T1000 (cell line): ENCODE results near the gene PAPSS1.
"Not testable (repeated sequence)": the region's sequence is repeated elsewhere in the genome, so short reads cannot be mapped to it uniquely, and the experiment has no call there.

ENCODE experiments used
- DNase-seq: peaks from one replicate; lab custom pipeline; 2025; ENCODE audit warnings: mixed read lengths; lab: John Stamatoyannopoulos, UW

The PAPSS1 gene

DNA sequence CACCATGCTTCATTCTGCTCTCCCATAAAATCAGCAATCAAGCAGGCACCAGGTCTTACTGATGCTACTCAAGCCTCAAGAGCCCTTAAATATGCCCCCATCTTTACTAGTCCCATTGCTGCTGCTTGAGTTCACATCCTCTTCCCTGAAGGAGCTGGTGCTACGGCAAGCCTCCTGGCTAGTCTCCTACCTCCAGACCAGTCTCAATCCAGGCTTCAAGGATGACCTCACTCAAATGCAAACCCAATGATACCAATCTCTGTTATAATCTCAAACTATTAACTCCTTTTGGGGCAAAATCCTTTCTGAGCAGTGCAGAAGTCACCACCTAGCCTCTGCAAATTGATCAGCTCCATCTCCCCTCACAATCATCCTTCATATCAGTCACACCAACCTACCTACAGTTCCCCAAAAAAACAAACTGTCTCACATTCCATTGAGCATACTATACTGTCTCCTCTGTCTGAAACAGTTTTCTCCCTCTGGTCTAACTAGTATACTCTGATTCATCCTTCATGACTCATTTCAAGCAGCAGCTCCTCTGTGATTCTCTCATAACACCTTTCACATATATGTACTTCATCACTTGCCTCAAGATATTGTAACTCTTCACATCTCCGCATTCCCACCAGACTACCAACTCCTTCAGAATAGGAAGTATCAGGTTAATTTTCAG, 30.0 kb downstream of the PAPSS1 start:
- no peak for DNase-seq

DNA sequence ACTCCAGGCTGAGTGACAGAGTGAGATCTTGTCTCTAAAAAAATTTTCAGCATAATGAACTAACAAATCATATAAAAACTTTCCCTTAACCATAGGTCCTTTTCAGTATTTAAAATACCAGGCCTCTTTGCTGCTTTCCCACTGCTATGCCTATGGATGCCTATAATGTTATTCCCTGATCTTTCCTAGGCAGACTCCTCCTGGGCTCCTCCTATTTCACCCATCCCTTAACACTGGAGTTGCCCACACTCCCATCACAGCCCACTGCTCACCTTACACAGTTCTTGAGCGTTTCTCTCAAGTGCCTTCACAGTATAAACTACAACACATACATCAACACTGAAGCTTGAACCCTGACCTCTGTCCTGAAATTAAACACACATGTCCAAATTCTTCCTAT, 31.6 kb downstream of the PAPSS1 start:
- DNase-seq, result no peak

DNA sequence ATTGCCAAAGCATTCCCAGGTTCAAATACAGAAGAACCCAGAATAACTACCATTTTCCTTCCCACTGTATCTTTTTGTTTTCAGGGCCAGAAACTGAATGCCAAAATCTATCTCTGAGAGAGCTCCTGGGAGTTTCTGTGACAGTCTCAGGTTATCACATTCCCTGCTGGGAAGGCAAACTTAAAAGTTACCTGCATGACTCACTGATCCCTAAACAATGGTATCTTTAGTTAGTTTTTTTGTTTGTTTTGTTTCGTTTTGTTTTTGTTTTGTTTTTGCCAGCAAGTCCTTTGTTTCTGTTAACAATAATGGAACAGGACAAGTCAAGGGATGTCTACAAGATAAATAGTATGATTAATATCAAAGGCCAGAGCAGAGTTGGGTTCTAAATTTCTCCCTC, 34.3 kb downstream of the PAPSS1 start:
- DNase-seq, result no peak

DNA sequence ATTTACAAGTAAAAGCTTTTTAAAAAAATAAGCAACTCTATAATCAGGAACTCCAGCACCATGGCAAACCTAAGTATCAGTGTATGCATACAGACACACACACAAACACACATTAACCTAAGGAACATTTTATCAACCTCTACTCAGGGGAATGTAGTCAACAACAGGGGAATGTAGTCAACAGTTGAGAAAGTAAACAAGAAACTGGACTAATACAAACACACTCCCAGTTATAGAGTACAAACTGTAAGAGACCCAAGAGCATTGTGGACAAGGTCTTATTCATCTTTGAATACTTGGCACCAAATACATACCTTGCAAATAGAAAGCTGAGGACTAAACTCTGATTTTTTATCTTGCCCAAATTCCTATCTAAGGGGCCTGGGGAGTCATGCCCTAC, 36.2 kb downstream of the PAPSS1 start:
- no peak for DNase-seq

DNA sequence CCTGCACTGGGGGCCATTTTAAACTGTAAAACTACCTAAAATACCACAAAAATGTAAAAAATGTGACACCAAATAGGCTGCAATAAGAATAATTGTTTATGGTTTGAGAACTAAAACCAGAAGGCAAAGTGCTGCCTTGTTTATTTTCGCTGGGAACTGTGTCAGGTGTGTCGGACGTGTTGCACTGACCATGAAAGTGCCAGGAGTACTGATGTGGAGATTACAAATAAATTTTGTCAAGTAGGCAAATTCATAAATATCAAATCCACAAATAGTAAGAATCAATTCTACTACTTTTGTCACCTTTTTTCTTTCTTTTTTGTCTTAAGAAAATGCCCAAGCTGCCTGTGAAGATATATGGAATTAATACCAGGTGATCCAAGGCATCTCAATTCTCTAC, 37.7 kb downstream of the PAPSS1 start:
- DNase-seq, result no peak

DNA sequence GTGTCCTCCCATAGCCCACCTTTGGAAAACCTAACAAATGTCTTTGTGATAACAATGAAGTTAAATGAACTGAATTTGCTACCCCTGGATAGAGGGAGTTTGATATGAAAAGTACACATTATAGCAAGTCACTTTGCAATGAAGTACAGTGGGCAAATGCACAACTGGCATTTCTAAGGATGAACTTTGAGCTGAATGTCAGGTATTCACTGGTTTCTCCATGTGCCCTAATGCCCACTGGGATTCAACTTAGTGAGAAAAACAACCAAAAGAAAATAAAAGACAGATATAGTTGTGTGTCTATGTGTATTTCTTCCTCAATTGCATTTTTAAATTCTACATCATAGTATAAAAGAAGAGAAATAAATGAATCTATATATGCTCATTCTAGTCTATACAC, 51.0 kb downstream of the PAPSS1 start:
- no peak for DNase-seq

DNA sequence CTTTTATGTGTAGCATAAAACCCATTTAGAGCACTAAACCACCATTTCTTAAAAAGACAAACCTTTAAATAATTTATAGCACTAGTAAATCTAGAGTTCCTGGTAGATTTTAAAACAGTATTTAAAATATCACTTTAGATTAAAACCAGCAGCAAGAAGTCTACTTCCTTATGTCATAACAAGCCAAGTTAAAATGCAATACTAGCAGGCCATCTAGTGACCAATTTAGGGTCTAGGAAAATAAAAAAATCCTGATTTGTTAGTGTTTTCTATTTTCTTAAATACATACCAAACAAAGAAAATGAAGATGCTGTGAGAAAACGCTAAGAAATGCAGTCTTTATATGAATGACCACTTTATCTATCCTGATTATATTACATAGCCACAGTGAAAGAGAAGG, 53.9 kb downstream of the PAPSS1 start:
- no peak for DNase-seq

DNA sequence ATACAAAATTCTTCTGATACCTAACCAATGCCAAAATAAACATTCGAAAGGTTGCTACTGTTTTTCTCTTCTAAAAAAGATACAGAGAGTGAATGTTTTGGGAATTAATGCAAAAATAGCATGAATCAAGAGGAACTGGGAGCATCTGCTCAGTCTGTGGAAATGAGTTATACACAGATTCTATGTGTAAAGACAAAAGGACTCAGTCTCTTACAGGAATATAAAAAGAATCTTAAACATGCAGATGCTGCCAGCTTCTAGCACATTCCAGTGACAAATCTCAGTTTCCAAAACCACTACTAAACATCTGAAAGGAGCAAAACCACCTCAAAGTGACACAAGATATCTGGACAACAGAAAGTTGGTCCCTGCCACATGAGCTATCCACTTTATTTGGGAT, 55.0 kb downstream of the PAPSS1 start:
- DNase-seq, result no peak

DNA sequence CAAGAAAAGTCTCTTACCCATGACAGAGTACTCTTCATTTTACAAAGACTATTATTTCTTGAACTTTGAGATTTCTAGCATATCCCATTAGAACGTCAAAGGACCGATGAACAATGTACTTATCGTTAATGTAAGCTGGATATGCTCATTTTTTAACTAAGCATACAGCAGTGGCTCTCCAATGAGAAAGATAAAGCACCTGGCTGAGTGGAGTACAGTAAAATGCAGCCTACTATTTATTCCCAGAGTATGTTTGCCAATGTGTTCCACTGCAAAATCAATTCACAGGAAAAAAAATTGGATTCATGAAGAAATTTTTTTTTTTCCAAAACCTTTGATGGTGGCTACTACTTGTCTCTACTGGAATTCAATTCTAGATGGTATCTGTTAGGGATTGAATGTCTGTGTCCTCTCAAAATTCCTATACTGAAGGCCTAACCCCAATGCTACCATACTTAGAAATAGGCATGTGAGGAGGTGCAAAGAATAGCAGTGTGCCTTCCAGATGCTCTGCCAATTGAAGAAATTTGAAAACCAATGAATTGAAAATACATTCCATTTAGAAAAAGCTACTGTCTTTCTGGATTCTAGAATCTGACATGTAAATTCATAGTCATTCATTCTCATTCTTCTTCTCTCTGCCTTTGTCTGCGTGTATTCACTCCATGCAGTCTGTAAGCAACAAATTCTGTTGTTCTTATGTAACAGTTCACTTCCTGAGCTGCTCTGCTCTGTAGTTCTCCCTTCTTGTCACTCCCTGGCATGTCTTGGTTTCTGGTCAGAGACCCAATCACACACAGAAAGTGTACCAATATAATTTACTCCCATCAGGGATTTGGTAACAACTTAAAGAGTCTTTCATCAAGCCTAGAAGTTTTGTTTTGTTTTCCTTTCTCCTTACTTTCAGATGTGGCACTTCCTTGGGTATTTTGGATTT, 61.4 kb downstream of the PAPSS1 start:
- no peak for DNase-seq

DNA sequence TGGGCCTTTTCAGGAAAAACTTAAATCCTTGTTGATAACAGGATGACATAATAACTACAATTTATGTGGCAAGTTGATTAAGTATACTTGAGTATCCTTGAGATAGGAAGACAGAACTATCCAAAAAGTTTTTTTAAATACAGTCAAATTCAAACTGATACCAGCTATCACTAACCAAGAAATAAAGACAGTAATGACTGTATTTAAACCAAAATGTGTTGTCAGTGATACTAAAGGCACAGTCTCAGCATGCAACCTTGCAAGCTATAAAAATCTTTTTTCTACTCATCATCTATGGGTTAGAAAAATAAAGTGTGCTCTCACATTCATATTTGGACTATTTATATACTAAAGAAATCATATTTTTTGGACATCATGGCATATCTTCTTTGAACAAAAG, 64.7 kb downstream of the PAPSS1 start:
- DNase-seq, result no peak

DNA sequence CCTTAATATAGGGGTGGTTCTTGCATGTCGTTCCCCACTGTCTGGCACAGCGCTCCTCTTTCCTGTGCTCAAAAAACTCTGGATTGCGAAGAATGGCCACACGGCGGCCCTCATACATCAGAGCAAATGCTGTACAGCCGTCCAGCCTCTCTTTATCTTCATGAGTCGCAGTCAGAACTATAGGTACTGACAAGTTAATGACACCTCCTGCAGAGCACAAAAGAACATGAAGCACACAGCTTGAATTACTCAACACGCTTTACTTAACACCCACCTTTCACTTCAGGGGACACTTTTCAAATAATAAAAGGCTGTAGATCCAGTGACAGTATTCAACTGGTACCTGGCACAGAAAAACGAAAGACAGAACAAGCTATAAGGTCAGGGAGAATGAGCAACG, 65.3 kb downstream of the PAPSS1 start:
- no peak for DNase-seq

DNA sequence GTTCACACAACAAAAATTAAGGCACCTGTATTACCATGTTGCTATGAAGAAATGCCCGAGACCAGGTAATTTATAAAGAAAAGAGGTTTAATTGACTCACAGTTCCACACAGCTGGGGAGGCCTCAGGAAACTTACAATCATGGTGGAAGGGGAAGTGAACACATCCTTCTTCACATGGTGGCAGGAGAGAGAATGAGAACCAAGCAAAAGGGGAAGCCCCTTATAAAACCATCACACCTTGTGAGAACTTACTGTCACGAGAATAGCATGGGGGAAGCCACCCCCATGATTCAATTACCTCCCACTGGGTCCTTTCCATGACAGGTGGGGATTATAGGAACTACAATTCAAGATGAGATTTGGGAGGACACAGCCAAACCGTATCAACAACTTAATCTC, 68.6 kb downstream of the PAPSS1 start:
- DNase-seq, result not testable (repeated sequence)

DNA sequence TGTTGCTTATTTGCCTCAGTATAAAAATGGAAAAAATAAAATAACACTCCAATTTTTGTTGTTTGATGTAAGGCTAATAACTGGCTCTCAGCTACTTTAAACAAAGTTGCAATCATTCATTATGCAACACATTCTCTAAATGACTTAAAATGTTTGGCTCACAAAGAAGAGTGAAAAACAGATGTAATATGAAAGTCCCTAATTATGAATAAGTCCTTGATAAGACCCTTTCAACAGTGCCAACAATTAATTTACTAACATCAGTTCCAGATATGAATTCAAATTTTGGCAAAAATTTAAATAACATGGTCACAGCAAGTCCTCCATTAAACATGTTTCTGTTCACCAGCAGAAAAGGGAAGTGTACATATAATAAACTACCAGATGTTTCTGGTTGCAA, 69.8 kb downstream of the PAPSS1 start:
- DNase-seq, result no peak

DNA sequence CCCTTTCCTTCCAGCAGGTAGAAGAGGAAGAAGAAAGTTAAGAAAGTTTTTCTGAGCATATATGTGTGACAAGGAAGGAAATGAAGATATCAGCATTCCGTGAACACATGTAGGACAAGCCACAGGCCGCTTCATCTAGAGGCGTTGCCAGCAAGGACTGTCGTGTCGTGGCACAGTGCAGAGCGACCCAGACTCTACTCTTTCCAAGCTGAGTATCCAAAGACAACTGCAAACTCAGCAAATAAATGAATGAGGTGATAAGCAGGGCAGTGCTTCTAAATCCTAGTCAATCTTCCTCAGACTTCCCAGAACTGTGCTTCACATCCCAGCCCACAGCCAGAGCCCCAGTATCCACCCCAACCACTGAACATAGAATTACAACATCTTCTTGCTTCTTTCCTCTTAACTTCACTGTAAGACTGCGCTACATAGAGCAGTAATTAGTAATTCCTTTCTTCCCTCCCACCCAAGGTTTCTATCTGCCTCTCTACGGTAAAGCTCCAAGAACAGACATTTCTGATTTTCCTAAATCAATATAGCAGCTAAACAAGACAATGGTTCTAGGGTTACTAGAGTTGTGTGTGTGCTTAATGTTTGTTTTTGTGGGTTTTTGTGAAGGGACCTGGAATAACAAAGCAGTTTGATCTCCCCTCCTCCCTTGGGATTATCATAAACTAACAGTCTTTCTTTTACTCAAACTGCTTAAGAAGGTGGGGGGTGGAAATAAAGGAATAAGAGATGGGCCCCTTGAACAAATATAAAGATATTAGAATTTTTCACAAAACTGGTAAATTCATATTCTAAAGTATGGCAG, 71.6 kb downstream of the PAPSS1 start:
- no peak for DNase-seq

DNA sequence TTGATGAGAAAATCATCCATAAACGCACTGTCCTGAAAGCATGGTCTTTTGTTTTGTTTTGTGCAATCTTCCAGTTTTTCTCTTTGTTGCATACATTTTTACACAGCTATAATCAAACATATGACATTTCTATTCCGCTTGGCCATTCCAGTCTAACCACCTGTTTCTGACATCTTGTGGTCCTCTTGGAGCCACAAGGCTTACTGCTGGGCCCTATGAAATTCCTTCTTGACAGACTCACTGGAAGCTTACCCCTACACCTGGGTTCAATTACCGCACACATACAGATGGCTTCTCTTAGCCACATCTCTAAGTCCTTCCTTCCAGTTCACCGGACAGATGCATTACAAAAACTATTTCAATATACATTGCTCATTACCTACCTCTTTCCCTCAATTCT, 72.4 kb downstream of the PAPSS1 start:
- no peak for DNase-seq

DNA sequence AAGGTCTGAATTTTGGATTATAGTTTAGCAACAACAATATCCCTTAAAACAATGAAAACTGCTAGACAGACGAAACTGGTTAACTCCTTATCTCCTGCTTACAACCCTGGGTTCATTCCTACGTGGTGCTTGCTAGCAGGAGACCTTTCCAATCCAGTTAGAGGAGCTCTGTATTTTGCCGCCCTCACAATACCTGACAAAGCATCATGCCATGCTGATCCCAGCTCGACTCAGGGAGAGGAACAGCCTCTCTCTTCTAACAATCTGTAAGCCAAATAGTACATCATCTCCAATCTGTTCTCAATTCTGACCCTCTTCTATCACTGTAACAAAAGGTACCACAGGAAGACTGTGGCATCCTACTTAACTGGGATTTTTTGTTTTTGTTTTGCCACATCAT, 74.4 kb downstream of the PAPSS1 start:
- DNase-seq, result no peak

DNA sequence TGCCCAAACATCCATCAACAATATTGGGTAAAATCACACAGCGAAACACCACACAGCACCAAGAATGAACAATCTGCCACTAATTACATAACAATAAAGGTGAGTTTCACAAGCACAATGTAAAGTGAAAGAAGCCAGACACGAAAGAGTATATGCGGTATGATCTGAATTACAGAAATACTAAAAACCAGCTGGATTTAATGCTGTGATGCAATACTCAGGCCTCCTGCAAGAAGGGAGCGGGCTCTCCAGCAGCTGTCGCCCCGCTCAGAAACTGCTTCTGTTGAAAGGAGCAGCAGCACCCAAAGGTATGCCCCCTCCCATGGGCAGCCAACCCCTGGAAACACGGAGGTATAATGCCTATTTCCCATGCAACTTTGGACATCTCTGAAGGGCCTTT, 77.0 kb downstream of the PAPSS1 start:
- DNase-seq, result no peak

DNA sequence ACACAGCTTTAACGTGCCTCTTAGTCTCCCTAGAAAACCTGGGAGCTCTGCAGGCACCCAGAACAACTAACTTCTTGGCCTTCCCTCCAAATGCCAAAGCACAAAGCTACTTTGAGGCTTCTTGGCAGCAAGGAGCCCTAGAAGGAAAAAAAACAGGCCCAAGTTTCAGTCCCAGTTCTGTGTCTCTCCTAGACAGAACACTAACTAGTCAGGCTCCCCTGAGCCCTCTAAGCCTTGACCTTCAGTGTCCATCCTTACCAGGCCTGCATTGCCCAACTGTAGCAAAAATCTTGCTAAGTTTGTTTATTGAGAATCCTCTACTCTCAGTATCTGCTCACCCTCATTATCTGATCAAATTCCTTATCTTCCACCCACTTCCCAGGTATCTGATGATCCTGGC, 79.2 kb downstream of the PAPSS1 start:
- DNase-seq, result no peak

DNA sequence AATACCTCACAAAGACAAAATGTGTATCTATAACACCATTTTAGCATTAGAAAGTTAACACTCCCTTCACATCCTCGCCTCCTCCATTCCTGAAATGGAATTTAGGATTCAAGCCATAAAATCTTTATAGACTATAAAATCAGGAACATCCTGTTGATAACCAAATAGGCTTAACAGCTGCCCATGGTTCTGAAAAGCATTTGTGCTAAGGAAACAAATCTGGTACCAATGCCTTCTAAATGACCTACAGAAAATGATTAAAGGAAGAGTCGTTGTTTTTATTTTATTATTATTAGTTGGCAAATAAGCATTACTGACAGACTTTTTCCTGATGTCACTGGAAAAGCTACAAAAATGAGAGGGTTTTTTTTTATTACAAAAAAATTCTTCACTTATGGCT, 79.8 kb downstream of the PAPSS1 start:
- no peak for DNase-seq

DNA sequence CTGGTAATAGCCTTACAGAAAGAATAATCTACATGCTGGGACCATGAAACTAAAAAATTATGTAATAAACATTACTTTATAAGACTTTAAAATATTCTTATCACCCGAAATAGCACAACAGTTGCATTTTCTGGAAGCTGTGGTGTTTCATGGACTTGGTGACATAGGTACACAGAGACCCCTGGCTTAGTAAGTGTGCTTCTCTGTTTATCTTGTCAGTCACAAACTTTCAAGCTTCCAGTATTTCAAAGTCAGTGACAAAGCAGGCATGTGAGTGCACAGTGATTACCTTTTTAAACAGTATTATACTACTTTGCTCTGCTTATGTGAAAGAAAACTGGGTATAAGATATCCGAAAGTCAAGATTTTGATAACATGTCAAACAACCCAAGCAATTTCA, 84.3 kb downstream of the PAPSS1 start:
- DNase-seq, result no peak

DNA sequence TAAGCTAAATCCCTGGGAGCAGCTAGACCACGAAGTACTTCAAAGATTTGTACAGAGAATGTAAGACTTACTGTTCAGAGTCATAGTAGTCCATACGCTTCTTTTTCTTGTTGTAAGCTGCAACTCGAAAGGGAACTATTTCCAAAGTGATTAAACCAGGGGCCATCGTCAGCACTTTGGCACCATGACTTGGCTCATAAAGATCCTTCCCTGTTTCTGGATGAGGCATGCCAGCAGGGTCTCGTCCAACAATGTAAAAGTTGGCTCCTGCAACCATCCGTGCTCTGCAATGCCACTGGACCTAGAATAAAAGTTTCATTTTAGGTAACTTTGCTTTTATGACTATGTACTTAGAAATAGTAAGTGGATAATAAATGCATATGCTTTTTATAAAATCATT, 88.5 kb downstream of the PAPSS1 start:
- no peak for DNase-seq

DNA sequence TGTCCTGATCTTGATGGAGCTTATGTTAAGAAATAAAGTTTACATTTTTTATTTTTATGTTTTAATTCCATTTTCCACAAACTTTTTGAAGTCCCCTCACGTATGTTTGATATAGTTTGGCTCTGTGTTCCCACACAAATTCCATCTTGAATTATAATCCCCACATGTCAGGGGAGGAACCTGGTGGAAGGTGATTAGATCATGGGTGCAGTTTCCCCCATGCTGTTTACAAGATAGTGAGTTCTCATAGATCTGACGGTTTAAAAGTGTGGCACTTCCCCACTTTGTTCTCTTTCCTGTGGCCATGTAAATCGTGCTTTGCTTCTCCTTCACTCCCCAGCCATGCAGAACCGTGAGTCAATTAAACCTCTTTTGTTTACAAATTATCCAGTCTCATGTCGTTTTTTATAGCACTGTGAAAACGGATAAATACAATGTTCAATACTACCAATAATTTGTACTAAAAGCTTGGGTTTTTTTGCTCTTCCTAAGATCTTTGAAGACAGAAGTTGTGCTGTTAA, 89.8 kb downstream of the PAPSS1 start:
- no peak for DNase-seq

DNA sequence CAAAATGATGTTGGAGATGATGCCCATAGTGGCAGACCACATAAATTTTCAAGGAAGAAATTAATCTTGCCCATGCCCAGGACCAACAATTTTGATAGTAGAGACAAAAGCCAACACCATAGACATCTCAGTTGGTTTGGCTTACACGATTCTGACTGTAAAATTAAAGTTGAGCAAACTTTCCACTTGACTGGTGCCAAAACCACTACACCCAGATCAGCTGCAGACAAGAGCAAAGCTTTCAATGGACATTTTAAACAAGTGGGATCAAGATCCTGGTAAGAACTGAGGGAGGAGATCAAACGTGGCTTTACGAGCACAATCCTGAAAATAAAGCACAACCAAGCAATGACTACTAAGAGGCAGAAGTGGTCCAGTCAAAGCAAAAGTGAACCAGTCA, 90.7 kb downstream of the PAPSS1 start:
- no peak for DNase-seq
